CD14-positive monocyte (primary cell): Measurements from ENCODE around the gene GPC6. TPM values are rescaled to one million over a fixed set of nuclear protein-coding genes. Genes with fewer than 3 reads are reported as not detected.

Source experiments
- DNase-seq, 3 donors: peaks; one replicate each; pipeline ENCODE4 v3.0.0-alpha.2; 2011 to 2022
- H2AFZ ChIP-seq: 2 replicates; pipeline ENCODE4 v1.6.0; 2012; ENCODE audit warnings: mild to moderate bottlenecking, low read depth, low read length, inconsistent platforms; ENCODE audit not compliant: insufficient read depth, poor library complexity, severe bottlenecking
- H3K27ac ChIP-seq, 2 donors: 1 replicate in 1 of 2; 2 replicates in 1 of 2; pipeline ENCODE4 v1.5.1; 2012 to 2013; ENCODE audit warnings: low read length in 2 of 2, control low read depth in 1 of 2, inconsistent platforms in 1 of 2, low read depth in 1 of 2, mild to moderate bottlenecking in 1 of 2
- H3K27me3 ChIP-seq, 2 donors: one replicate each; pipeline versions ENCODE4 v1.6.0 to v1.6.1; 2011 to 2013; ENCODE audit warnings: low read length in 2 of 2; ENCODE audit not compliant: control insufficient read depth in 2 of 2, insufficient read depth in 2 of 2
- H3K36me3 ChIP-seq, 2 donors: replicated peaks in 1 of 2; 1 replicate in 1 of 2; 2 replicates in 1 of 2; pipeline versions ENCODE4 v1.5.1 to v1.6.1; 2012 to 2013; ENCODE audit warnings: low read length in 2 of 2, control low read depth in 1 of 2, inconsistent platforms in 1 of 2, mild to moderate bottlenecking in 1 of 2; ENCODE audit not compliant: insufficient read depth in 2 of 2, control insufficient read depth in 1 of 2
- H3K4me1 ChIP-seq, 2 donors: 1 replicate in 1 of 2; 2 replicates in 1 of 2; pipeline versions ENCODE4 v1.5.1 to v1.6.1; 2012 to 2013; ENCODE audit warnings: low read length in 2 of 2, control low read depth in 1 of 2, inconsistent platforms in 1 of 2, mild to moderate bottlenecking in 1 of 2, moderate library complexity in 1 of 2; ENCODE audit not compliant: insufficient read depth in 2 of 2, control insufficient read depth in 1 of 2
- H3K4me2 ChIP-seq: replicated peaks from 2 replicates; pipeline ENCODE3; 2012; ENCODE audit warnings: low read length, moderate library complexity, mild to moderate bottlenecking; ENCODE audit not compliant: poor library complexity, severe bottlenecking; ENCODE audit errors: extremely low read depth
- H3K4me3 ChIP-seq, 3 experiments: fragments of 200-600 bp in 1 of 3; sonication (generic) in 1 of 3; replicated peaks in 1 of 3; 1 replicate in 2 of 3; 2 replicates in 1 of 3; pipeline ENCODE4 v1.5.1; 2011 to 2013; ENCODE audit warnings: low read length in 3 of 3, mild to moderate bottlenecking in 3 of 3, control low read depth in 2 of 3, low read depth in 2 of 3, inconsistent platforms in 1 of 3, moderate library complexity in 1 of 3
- H3K79me2 ChIP-seq: 2 replicates; pipeline ENCODE4 v1.6.0; 2012; ENCODE audit warnings: mild to moderate bottlenecking, control low read depth, inconsistent platforms, low read length, moderate library complexity; ENCODE audit not compliant: insufficient read depth
- H3K9ac ChIP-seq: 2 replicates; pipeline ENCODE4 v1.6.0; 2017; ENCODE audit warnings: low read length, mild to moderate bottlenecking; ENCODE audit not compliant: insufficient read depth, poor library complexity, severe bottlenecking
- H3K9me3 ChIP-seq, 2 donors: replicated peaks in 1 of 2; 1 replicate in 1 of 2; 2 replicates in 1 of 2; pipeline versions ENCODE4 v1.5.1 to v1.6.1; 2012 to 2013; ENCODE audit warnings: low read length in 2 of 2, control low read depth in 1 of 2; ENCODE audit not compliant: control insufficient read depth in 1 of 2, insufficient read depth in 1 of 2
- H4K20me1 ChIP-seq: 2 replicates; pipeline ENCODE4 v1.6.0; 2012; ENCODE audit warnings: mild to moderate bottlenecking, low read length, control low read depth, moderate library complexity; ENCODE audit not compliant: insufficient read depth
- H3K27ac Mint-ChIP-seq, 7 donors: one replicate each; pipeline ENCODE4 v1.8.0; 2020; ENCODE audit warnings: mild to moderate bottlenecking in 7 of 7, mixed read lengths in 7 of 7, moderate library complexity in 6 of 7, inconsistent platforms in 2 of 7
- H3K27me3 Mint-ChIP-seq, 3 donors: one replicate each; pipeline ENCODE4 v1.8.0; 2021 to 2022; ENCODE audit warnings: low read depth in 3 of 3, mild to moderate bottlenecking in 3 of 3, mixed read lengths in 3 of 3, moderate library complexity in 3 of 3, inconsistent platforms in 1 of 3
- H3K36me3 Mint-ChIP-seq, 2 donors: one replicate each; pipeline ENCODE4 v1.8.0; 2020; ENCODE audit warnings: mixed read lengths in 2 of 2, inconsistent platforms in 1 of 2, mild to moderate bottlenecking in 1 of 2
- H3K4me1 Mint-ChIP-seq: one replicate; pipeline ENCODE4 v1.8.0; 2020; ENCODE audit warnings: mild to moderate bottlenecking, mixed read lengths
- H3K4me3 Mint-ChIP-seq, 2 donors: one replicate each; pipeline ENCODE4 v1.8.0; 2020; ENCODE audit warnings: mild to moderate bottlenecking in 2 of 2, mixed read lengths in 2 of 2, moderate library complexity in 1 of 2
- H3K9me3 Mint-ChIP-seq, 7 donors: one replicate each; pipeline ENCODE4 v1.8.0; 2020 to 2022; ENCODE audit warnings: mixed read lengths in 7 of 7, mild to moderate bottlenecking in 6 of 7, moderate library complexity in 6 of 7, inconsistent platforms in 2 of 7
- WGBS: methylation state at CpG from one replicate; pipeline ENCODE4 v1.1.5; 2013; ENCODE audit warnings: missing lambda C conversion rate; ENCODE audit not compliant: insufficient coverage; 5-methylcytosine and 5-hydroxymethylcytosine counted together
- intact Hi-C, 2 donors: fragments of 100-400 bp; cut with micrococcal nuclease; formaldehyde crosslinking; loops; one replicate each; pipeline versions ENCODE4 v1.15.0 to v1.15.1; 2023
- polyA plus RNA-seq, 3 donors: library from polyadenylated mRNA; depleted of rRNA in 1 of 3; unstranded in 2 of 3; stranded (reverse) in 1 of 3; fragments of 300-500 nt in 2 of 3; fragments of >200 nt in 1 of 3; fragmentation: Illumina TruSeq in 2 of 3; gene quantifications; 1 replicate in 2 of 3; 2 replicates in 1 of 3; pipeline ENCODE4 v1.2.3, GENCODE V29; 2012 to 2021
- TF ChIP-seq, protein P1 (sequence below): fragments of 200-600 bp; IDR thresholded peaks from one replicate; pipeline ENCODE4 v1.8.0; 2022; ENCODE audit warnings: antibody characterized with exemption, mild to moderate bottlenecking

Gene GPC6
- polyA plus RNA-seq, 3 donors = not detected

DNA sequence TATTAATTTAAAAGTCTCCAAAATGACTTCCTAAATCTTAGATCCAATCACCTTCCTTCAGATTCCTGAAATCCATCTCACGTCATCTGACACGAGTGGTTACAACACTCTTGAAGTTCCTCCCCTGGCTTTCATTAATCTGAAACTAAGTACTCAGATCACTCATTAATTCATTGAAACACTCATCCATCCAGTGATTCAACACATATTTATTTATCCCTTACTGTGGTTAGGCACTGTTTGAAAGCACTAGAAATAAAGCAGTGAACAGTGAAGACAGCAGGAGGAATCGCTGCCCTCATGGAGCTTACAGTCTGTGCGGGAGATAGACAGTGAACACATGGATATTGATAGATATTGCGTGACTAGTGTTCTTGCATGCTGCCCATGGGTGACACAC, 780.5 kb downstream of the GPC6 start:
- intact Hi-C loops = no loop called here

GRCh38 chr13:94009701-94010100, 783.1 kb downstream of the GPC6 start:
- H3K36me3 ChIP-seq = no peaks in the 10 kb centered on the region
- Mint-ChIP-seq H3K36me3 (no peaks in the 10 kb centered on the region), H3K27ac (no peak overlapping the region), H3K4me3 (no peak overlapping the region), H3K9me3 (peaks cover 0 to 4% (median 0%) of the 10 kb centered on the region in 7 donors), H3K27me3 (peaks cover 0 to 2% (median 2%) of the 10 kb centered on the region in 3 donors), H3K4me1 (no peaks in the 10 kb centered on the region)
- TF ChIP-seq, protein P1, sequence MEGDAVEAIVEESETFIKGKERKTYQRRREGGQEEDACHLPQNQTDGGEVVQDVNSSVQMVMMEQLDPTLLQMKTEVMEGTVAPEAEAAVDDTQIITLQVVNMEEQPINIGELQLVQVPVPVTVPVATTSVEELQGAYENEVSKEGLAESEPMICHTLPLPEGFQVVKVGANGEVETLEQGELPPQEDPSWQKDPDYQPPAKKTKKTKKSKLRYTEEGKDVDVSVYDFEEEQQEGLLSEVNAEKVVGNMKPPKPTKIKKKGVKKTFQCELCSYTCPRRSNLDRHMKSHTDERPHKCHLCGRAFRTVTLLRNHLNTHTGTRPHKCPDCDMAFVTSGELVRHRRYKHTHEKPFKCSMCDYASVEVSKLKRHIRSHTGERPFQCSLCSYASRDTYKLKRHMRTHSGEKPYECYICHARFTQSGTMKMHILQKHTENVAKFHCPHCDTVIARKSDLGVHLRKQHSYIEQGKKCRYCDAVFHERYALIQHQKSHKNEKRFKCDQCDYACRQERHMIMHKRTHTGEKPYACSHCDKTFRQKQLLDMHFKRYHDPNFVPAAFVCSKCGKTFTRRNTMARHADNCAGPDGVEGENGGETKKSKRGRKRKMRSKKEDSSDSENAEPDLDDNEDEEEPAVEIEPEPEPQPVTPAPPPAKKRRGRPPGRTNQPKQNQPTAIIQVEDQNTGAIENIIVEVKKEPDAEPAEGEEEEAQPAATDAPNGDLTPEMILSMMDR = no peak
- H3K9ac ChIP-seq = no peak overlapping the region
- no peak overlapping the region for H3K27ac ChIP-seq
- no peaks in the 10 kb centered on the region for H4K20me1 ChIP-seq
- H3K27me3 ChIP-seq = no peaks in the 10 kb centered on the region
- H3K4me1 ChIP-seq = no peaks in the 10 kb centered on the region
- intact Hi-C loops = no loop called here
- no peaks in the 10 kb centered on the region for H3K9me3 ChIP-seq
- no peak overlapping the region for H3K4me3 ChIP-seq
- no peak overlapping the region for H2AFZ ChIP-seq
- DNase-seq = no peak
- WGBS = no CpG with 5 or more reads among the region's 4 CpGs
- no peaks in the 10 kb centered on the region for H3K79me2 ChIP-seq
- H3K4me2 ChIP-seq = no peak overlapping the region

More for the DNA sequence above, 780.5 kb downstream of the GPC6 start:
- Histone ChIP-seq H4K20me1 (no peaks in the 10 kb centered on the region), H3K4me3 (no peak overlapping the region), H3K27ac (no peak overlapping the region), H3K27me3 (no peaks in the 10 kb centered on the region), H2AFZ (no peak overlapping the region), H3K9me3 (no peaks in the 10 kb centered on the region), H3K4me2 (no peak overlapping the region), H3K79me2 (no peaks in the 10 kb centered on the region), H3K9ac (no peak overlapping the region), H3K36me3 (no peaks in the 10 kb centered on the region), H3K4me1 (no peaks in the 10 kb centered on the region)
- Mint-ChIP-seq H3K4me1 (no peaks in the 10 kb centered on the region), H3K27me3 (peaks cover 0 to 4% (median 2%) of the 10 kb centered on the region in 3 donors), H3K36me3 (no peaks in the 10 kb centered on the region), H3K27ac (no peak overlapping the region), H3K9me3 (peaks cover 0 to 3% (median 1%) of the 10 kb centered on the region in 7 donors), H3K4me3 (no peak overlapping the region)
- WGBS = 84% methylated on average over 5 of the region's 5 CpGs
- TF ChIP-seq, protein P1 = no peak
- no peak for DNase-seq
